ENCODE data around the gene CDK16.

The CDK16 gene

DNA sequence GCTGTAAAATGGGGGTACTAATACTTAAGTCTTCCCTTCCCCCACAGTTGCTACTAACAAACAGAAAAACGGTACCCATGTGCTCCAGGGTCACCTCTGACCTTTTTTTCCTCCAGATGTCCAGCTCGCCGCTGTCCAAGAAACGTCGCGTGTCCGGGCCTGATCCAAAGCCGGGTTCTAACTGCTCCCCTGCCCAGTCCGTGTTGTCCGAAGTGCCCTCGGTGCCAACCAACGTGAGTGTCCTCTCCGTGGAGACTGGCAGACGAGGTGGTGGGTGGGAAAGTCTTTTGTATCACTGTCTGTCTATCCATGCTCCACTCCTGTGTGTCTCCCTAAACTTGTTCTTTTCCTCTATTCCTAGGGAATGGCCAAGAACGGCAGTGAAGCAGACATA is 19.8 kb upstream of the CDK16 start:
- TF ChIP-seq, protein P1, sequence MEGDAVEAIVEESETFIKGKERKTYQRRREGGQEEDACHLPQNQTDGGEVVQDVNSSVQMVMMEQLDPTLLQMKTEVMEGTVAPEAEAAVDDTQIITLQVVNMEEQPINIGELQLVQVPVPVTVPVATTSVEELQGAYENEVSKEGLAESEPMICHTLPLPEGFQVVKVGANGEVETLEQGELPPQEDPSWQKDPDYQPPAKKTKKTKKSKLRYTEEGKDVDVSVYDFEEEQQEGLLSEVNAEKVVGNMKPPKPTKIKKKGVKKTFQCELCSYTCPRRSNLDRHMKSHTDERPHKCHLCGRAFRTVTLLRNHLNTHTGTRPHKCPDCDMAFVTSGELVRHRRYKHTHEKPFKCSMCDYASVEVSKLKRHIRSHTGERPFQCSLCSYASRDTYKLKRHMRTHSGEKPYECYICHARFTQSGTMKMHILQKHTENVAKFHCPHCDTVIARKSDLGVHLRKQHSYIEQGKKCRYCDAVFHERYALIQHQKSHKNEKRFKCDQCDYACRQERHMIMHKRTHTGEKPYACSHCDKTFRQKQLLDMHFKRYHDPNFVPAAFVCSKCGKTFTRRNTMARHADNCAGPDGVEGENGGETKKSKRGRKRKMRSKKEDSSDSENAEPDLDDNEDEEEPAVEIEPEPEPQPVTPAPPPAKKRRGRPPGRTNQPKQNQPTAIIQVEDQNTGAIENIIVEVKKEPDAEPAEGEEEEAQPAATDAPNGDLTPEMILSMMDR (IDR thresholded peaks at IDR 0.05; ENCODE audit: borderline replicate concordance, insufficient read depth, low read depth, low read length), result no peak
- no peak overlapping the region for H3K4me3 ChIP-seq (ENCODE audit: low read depth, low read length)

DNA sequence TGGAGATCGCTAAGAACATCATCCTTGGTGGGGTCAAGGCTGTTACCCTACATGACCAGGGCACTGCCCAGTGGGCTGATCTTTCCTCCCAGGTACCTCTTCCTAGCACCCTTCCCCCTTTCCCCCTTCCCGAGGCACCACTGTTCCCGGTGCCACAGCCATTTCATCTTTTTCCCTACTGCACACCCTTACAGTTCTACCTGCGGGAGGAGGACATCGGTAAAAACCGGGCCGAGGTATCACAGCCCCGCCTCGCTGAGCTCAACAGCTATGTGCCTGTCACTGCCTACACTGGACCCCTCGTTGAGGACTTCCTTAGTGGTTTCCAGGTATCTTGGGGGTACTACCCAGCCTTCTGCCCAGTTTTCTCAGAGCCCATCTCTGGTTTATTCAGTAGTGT is 19.2 kb upstream of the CDK16 start:
- no peak overlapping the region for H3K4me3 ChIP-seq (ENCODE audit: low read depth, low read length)
- TF ChIP-seq, protein P1 (IDR thresholded peaks at IDR 0.05; ENCODE audit: borderline replicate concordance, insufficient read depth, low read depth, low read length), result no peak

GRCh38 chrX:47200385-47201150 is 17.9 kb upstream of the CDK16 start:
- H3K4me3 ChIP-seq (ENCODE audit: low read depth, low read length), result no peak overlapping the region
- TF ChIP-seq, protein P1 (IDR thresholded peaks at IDR 0.05; ENCODE audit: borderline replicate concordance, insufficient read depth, low read depth, low read length), result no peak

DNA sequence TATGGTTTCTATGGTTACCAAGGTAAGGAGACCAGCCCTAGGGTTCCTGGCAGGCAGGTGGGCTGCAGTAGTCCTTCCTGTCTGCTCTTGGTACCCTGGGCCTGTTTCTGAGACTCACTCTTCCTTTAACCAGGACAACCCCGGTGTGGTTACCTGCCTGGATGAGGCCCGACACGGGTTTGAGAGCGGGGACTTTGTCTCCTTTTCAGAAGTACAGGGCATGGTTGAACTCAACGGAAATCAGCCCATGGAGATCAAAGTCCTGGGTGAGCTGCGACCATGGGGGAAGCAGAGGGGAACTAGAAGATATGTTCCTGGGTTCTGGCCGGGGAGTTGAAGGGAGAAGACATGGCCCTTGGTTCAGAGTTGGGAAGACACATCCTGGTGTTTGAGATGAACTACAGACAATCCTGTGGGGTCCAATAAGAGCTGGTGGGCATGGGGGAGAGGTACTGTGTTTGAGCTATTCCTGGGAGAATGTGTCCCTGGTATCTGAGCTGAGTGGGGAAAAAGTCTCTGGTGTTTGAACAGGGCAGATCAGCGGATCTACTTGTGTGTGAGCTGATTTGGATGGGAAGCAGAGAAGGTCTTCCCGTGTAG is 17.0 kb upstream of the CDK16 start:
- H3K4me3 ChIP-seq (ENCODE audit: low read depth, low read length), result no peak overlapping the region
- TF ChIP-seq, protein P1 (IDR thresholded peaks at IDR 0.05; ENCODE audit: borderline replicate concordance, insufficient read depth, low read depth, low read length), result no peak

GRCh38 chrX:47202316-47202715 is 16.2 kb upstream of the CDK16 start:
- TF ChIP-seq, protein P1 (IDR thresholded peaks at IDR 0.05; ENCODE audit: borderline replicate concordance, insufficient read depth, low read depth, low read length), result no peak
- H3K4me3 ChIP-seq (ENCODE audit: low read depth, low read length), result no peak overlapping the region

DNA sequence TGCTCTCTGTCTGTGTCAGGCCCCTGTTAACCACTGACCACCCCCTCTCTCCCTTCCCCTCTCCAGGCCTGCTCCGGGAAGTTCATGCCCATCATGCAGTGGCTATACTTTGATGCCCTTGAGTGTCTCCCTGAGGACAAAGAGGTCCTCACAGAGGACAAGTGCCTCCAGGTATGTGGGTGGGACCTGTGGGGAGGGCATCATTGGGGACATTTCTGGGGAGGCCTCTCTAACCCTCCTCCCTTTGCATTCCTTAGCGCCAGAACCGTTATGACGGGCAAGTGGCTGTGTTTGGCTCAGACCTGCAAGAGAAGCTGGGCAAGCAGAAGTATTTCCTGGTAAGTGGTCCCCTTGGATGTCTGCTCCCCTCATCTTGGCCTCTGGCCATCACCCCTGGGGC is 15.6 kb upstream of the CDK16 start:
- H3K4me3 ChIP-seq (ENCODE audit: low read depth, low read length), result no peak overlapping the region
- TF ChIP-seq, protein P1 (IDR thresholded peaks at IDR 0.05; ENCODE audit: borderline replicate concordance, insufficient read depth, low read depth, low read length), result no peak

- H3K4me3 ChIP-seq (ENCODE audit: low read depth, low read length), result no peak overlapping the region
- TF ChIP-seq, protein P1 (IDR thresholded peaks at IDR 0.05; ENCODE audit: borderline replicate concordance, insufficient read depth, low read depth, low read length), result no peak
These were observed 13.5 kb upstream of the CDK16 start for GRCh38 chrX:47204970-47205369.
